NCI-H2196 treated with DMSO at 0.1 percent for 48 hours (cell line): Measurements from ENCODE around the gene GOLGA6L9.
"Not testable (repeated sequence)": the region's sequence is repeated elsewhere in the genome, so short reads cannot be mapped to it uniquely, and the experiment has no call there.

Experiments used
- DNase-seq: peaks from one replicate; lab custom pipeline; 2025; ENCODE audit not compliant: unreplicated experiment; lab: John Stamatoyannopoulos, UW

The GOLGA6L9 gene

GRCh38 chr15:82468205-82468604 lies 38.6 kb downstream of the GOLGA6L9 start:
- DNase-seq = not testable (repeated sequence)

- not testable (repeated sequence) for DNase-seq
These were observed 39.8 kb downstream of the GOLGA6L9 start for GRCh38 chr15:82469381-82469780.

- DNase-seq = not testable (repeated sequence)
These were observed 42.8 kb downstream of the GOLGA6L9 start for GRCh38 chr15:82472269-82472982.

GRCh38 chr15:82474596-82475325 lies 45.1 kb downstream of the GOLGA6L9 start:
- DNase-seq = not testable (repeated sequence)

- not testable (repeated sequence) for DNase-seq
These were observed 45.8 kb downstream of the GOLGA6L9 start for GRCh38 chr15:82475345-82475967.

GRCh38 chr15:82476697-82477342 lies 47.2 kb downstream of the GOLGA6L9 start:
- DNase-seq = not testable (repeated sequence)

GRCh38 chr15:82477343-82478057 lies 47.9 kb downstream of the GOLGA6L9 start:
- DNase-seq = not testable (repeated sequence)
